GM13977 (cell line): ENCODE results near the gene OSBPL2.

Source experiments
- DNase-seq: peaks from one replicate; pipeline ENCODE4 v3.0.0; 2012; ENCODE audit warnings: low spot score
- CTCF ChIP-seq: IDR thresholded peaks from 2 replicates; pipeline ENCODE4 v1.5.1; 2012; ENCODE audit warnings: mild to moderate bottlenecking, control low read depth; ENCODE audit not compliant: insufficient read depth; ENCODE audit errors: extremely low read depth, missing control alignments
- in situ Hi-C: fragments of 300-500 bp; cut with MboI; formaldehyde crosslinking; loops from one replicate; pipeline ENCODE4 v1.12.0; 2022; ENCODE audit warnings: low sequenced_read_pairs, low pct_unique_long_range_greater_than_20kb, mixed read lengths, inconsistent platforms; ENCODE audit not compliant: unreplicated experiment

Gene OSBPL2

GRCh38 chr20:62293111-62293784 lies 54.9 kb downstream of the OSBPL2 start:
- in situ Hi-C loops = no loop called here
- TF ChIP-seq CTCF = no peak
- no peak for DNase-seq

GRCh38 chr20:62293946-62294345 lies 55.6 kb downstream of the OSBPL2 start:
- in situ Hi-C loops = no loop called here
- DNase-seq = no peak
- no peak for TF ChIP-seq CTCF

GRCh38 chr20:62294516-62294915 lies 56.2 kb downstream of the OSBPL2 start:
- no peak for TF ChIP-seq CTCF
- no peak for DNase-seq
- in situ Hi-C loops = no loop called here

- no peak for TF ChIP-seq CTCF
- in situ Hi-C loops = no loop called here
- no peak for DNase-seq
These were observed 58.6 kb downstream of the OSBPL2 start for GRCh38 chr20:62296724-62297448.

- TF ChIP-seq CTCF = no peak
- no peak for DNase-seq
- in situ Hi-C loops = no loop called here
These were observed 59.3 kb downstream of the OSBPL2 start for GRCh38 chr20:62297449-62298227.

GRCh38 chr20:62298577-62299249 lies 60.4 kb downstream of the OSBPL2 start:
- in situ Hi-C loops = no loop called here
- DNase-seq = no peak
- no peak for TF ChIP-seq CTCF
